ENCODE results near the gene ENTHD1. TPM values are rescaled to one million over a fixed set of nuclear protein-coding genes. Genes with fewer than 3 reads are reported as not detected.
"Not testable (repeated sequence)": the region's sequence is repeated elsewhere in the genome, so short reads cannot be mapped to it uniquely, and the experiment has no call there.

Gene ENTHD1
- total RNA-seq, 3 donors from 2014 or later (not counting 1 experiment from before 2014, with no cell fraction given), result not detected

DNA sequence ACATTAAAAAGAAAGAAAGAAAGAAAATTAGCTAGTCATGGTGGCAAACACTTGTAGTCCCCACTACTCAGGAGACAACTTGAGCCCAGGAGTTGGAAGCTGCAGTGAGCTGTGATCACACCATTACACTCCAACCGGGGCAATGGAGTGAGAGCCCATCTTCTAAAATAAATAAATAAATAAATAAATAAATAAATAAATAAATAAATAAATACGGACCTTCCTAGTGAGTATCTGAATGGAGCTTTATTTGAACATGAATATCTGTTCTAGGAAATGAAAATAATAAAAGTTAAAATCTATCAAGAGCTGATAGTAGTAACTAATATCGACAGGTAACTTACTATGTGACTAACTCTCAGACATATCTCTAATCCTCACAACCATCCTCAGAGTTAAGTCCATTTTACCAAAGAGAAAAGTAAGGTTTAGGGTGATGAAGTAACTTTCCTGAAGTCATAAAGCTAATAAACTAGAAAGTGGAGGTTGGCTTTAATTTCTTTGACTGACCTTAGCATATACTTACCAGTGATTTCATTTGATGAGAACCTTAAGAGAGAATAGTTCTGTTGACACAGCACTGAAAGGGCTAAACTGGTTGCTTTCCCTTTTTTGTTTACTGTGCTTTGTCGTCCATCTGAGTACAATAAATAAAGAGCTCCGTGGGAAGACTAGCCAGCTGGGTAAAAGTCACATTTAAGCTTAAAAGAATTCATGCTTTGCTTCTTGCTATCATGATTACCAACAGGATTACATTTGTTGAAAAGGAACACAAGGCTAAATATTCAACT is 22.4 kb downstream of the ENTHD1 start:
- Mint-ChIP-seq H3K27me3 (ENCODE audit: low read depth in 2 of 2) (no peaks in the 10 kb centered on the region), H3K4me1 (peaks cover 20 to 23% of the 10 kb centered on the region in 2 donors), H3K9me3 (no peaks in the 10 kb centered on the region), H3K27ac (no peak overlapping the region), H3K36me3 (no peaks in the 10 kb centered on the region), H3K4me3 (no peak overlapping the region)
- TF ChIP-seq, protein P1, sequence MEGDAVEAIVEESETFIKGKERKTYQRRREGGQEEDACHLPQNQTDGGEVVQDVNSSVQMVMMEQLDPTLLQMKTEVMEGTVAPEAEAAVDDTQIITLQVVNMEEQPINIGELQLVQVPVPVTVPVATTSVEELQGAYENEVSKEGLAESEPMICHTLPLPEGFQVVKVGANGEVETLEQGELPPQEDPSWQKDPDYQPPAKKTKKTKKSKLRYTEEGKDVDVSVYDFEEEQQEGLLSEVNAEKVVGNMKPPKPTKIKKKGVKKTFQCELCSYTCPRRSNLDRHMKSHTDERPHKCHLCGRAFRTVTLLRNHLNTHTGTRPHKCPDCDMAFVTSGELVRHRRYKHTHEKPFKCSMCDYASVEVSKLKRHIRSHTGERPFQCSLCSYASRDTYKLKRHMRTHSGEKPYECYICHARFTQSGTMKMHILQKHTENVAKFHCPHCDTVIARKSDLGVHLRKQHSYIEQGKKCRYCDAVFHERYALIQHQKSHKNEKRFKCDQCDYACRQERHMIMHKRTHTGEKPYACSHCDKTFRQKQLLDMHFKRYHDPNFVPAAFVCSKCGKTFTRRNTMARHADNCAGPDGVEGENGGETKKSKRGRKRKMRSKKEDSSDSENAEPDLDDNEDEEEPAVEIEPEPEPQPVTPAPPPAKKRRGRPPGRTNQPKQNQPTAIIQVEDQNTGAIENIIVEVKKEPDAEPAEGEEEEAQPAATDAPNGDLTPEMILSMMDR (IDR thresholded peaks at IDR 0.05), result no peak
- no peaks in the 10 kb centered on the region for H3K36me3 ChIP-seq (ENCODE audit: control insufficient read depth, insufficient read depth, low read length)
- no peaks in the 10 kb centered on the region for H3K27me3 ChIP-seq (ENCODE audit: control insufficient read depth, insufficient read depth, low read length)
- intact Hi-C loops (cut with micrococcal nuclease), result no loop called here
- no peak for DNase-seq
- WGBS (ENCODE audit: insufficient coverage), result 93% methylated on average over 2 of the region's 5 CpGs
- H3K9me3 ChIP-seq (ENCODE audit: control insufficient read depth, insufficient read depth, low read length), result no peaks in the 10 kb centered on the region
- H3K27ac ChIP-seq (ENCODE audit: low read length), result no peak overlapping the region
- peaks cover 6% of the 10 kb centered on the region for H3K4me1 ChIP-seq (ENCODE audit: control insufficient read depth, insufficient read depth, low read length)
- no peak for ATAC-seq
- no peak overlapping the region for H3K4me3 ChIP-seq (ENCODE audit: low read length)

DNA sequence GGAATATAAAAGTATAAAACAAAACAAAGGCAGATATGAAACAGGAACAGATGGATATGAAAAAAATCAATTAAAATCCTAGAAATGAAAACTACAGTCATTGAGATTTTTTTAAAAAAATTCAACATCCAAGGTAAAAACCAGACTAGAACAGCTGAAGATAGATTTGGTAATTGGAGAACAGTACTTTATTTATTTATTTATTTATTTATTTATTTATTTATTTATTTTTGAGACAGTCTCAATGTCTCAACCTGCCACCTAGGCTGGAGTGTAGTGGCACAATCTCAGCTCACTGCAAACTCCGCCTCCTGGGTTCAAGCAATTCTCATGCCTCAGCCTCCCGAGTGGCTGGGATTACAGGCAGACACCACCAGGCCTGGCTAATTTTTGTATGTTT is 23.8 kb downstream of the ENTHD1 start:
- H3K27ac ChIP-seq (ENCODE audit: low read length); H3K4me3 ChIP-seq (ENCODE audit: low read length); DNase-seq; H3K4me1 ChIP-seq (ENCODE audit: control insufficient read depth, insufficient read depth, low read length); intact Hi-C loops (cut with micrococcal nuclease); H3K27ac Mint-ChIP-seq; H3K4me3 Mint-ChIP-seq; H3K9me3 ChIP-seq (ENCODE audit: control insufficient read depth, insufficient read depth, low read length); H3K9me3 Mint-ChIP-seq; ATAC-seq; H3K36me3 ChIP-seq (ENCODE audit: control insufficient read depth, insufficient read depth, low read length); H3K36me3 Mint-ChIP-seq; H3K27me3 Mint-ChIP-seq (ENCODE audit: low read depth in 2 of 2); H3K27me3 ChIP-seq (ENCODE audit: control insufficient read depth, insufficient read depth, low read length): not testable (repeated sequence)
- 96% methylated on average over 2 of the region's 2 CpGs for WGBS (ENCODE audit: insufficient coverage)
- peaks cover 31 to 33% of the 10 kb centered on the region in 2 donors for H3K4me1 Mint-ChIP-seq

DNA sequence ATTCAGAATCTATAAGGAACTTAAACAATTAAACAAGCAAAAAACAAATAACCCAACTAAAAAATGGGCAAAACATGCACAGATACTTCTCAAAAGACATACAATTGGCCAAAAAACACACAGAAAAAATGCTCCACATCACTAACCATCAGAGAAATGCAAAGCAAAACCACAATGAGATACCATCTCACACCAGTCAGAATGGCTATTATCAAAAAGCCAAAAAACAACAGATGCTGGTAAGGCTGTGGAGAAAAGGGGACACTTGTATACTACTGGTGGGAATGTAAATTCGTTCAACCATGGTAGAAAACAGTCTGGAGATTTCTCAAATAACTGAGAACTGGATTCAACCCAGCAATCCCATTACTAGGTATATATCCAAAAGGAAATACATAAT is 24.8 kb downstream of the ENTHD1 start:
- intact Hi-C loops (cut with micrococcal nuclease), result no loop called here
- no CpG with 5 or more reads among the region's 1 CpG for WGBS (ENCODE audit: insufficient coverage)
- Mint-ChIP-seq H3K4me3 (no peak overlapping the region), H3K9me3 (no peaks in the 10 kb centered on the region), H3K4me1 (peaks cover 31 to 33% of the 10 kb centered on the region in 2 donors), H3K36me3 (no peaks in the 10 kb centered on the region), H3K27ac (no peak overlapping the region), H3K27me3 (ENCODE audit: low read depth in 2 of 2) (no peaks in the 10 kb centered on the region)
- no peak for DNase-seq
- no peak for ATAC-seq
- H3K4me3 ChIP-seq (ENCODE audit: low read length), result no peak overlapping the region
- no peaks in the 10 kb centered on the region for H3K36me3 ChIP-seq (ENCODE audit: control insufficient read depth, insufficient read depth, low read length)
- TF ChIP-seq, protein P1 (IDR thresholded peaks at IDR 0.05), result no peak
- no peaks in the 10 kb centered on the region for H3K27me3 ChIP-seq (ENCODE audit: control insufficient read depth, insufficient read depth, low read length)
- H3K27ac ChIP-seq (ENCODE audit: low read length), result no peak overlapping the region
- H3K4me1 ChIP-seq (ENCODE audit: control insufficient read depth, insufficient read depth, low read length), result peaks cover 6% of the 10 kb centered on the region
- H3K9me3 ChIP-seq (ENCODE audit: control insufficient read depth, insufficient read depth, low read length), result no peaks in the 10 kb centered on the region

DNA sequence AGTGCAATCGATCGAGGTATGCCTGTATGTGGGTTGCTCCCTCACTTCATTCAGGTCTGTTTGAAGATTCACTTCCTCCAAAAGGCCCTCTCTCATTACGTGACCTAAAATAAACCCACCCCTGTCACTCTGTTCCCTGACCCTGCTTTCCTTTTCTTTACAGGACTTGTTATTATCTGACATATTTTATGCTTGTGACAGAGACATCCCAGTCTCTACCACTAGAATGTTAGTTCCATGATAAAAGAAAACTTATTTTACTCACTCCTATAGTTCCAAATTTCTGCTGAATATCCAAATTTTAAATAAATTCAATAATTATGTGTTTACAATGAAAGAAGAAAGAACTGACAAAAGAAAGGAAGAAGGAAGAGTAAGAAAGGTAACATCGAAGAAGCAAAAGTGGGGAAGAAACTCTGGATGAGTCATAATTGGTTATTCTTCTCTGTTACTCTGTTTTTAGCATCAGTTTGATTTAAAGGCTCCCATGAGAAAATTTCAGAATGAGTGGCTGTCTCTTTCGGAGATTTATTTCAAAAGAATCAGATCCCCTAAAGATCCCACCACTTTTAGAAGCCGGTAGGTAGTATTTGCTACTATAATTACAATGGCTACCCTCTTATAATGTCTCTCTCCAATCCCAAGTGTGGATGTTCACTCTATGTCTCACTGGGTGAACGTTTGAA is 33.5 kb downstream of the ENTHD1 start:
- WGBS (ENCODE audit: insufficient coverage), result 33% methylated on average over 4 of the region's 7 CpGs
- Histone ChIP-seq H3K27ac (ENCODE audit: low read length) (no peak overlapping the region), H3K27me3 (ENCODE audit: control insufficient read depth, insufficient read depth, low read length) (no peaks in the 10 kb centered on the region), H3K9me3 (ENCODE audit: control insufficient read depth, insufficient read depth, low read length) (no peaks in the 10 kb centered on the region), H3K4me3 (ENCODE audit: low read length) (no peak overlapping the region), H3K4me1 (ENCODE audit: control insufficient read depth, insufficient read depth, low read length) (no peaks in the 10 kb centered on the region), H3K36me3 (ENCODE audit: control insufficient read depth, insufficient read depth, low read length) (no peaks in the 10 kb centered on the region)
- no peak overlapping the region for H3K4me3 Mint-ChIP-seq
- H3K4me1 Mint-ChIP-seq, result no peaks in the 10 kb centered on the region
- H3K27me3 Mint-ChIP-seq (ENCODE audit: low read depth in 2 of 2), result no peaks in the 10 kb centered on the region
- ATAC-seq (no peak), DNase-seq (peak in 1 of 2 donors; percentile 19)
- no peaks in the 10 kb centered on the region for H3K9me3 Mint-ChIP-seq
- H3K27ac Mint-ChIP-seq, result no peak overlapping the region
- H3K36me3 Mint-ChIP-seq, result no peaks in the 10 kb centered on the region
- TF ChIP-seq, protein P1 (IDR thresholded peaks at IDR 0.05), result no peak
- intact Hi-C loops (cut with micrococcal nuclease), result no loop called here

Measured in natural killer cell (primary cell).